ENCODE results near the gene EIPR1.

EIPR1 gene

GRCh38 chr2:3399381-3399780 lies 21.8 kb upstream of the EIPR1 start:
- no peak overlapping the region for H3K27ac ChIP-seq
- TF ChIP-seq CTCF (conservative IDR thresholded peaks at IDR 0.05), result no peak

GRCh38 chr2:3398857-3399256 lies 21.2 kb upstream of the EIPR1 start:
- H3K27ac ChIP-seq, result no peak overlapping the region
- TF ChIP-seq CTCF (conservative IDR thresholded peaks at IDR 0.05), result no peak

GRCh38 chr2:3396920-3397559 lies 19.4 kb upstream of the EIPR1 start:
- no peak for TF ChIP-seq CTCF (conservative IDR thresholded peaks at IDR 0.05)
- no peak overlapping the region for H3K27ac ChIP-seq

GRCh38 chr2:3392216-3392615 lies 14.6 kb upstream of the EIPR1 start:
- no peak for TF ChIP-seq CTCF (conservative IDR thresholded peaks at IDR 0.05)
- H3K27ac ChIP-seq, result no peak overlapping the region

- TF ChIP-seq CTCF (conservative IDR thresholded peaks at IDR 0.05), result no peak
- H3K27ac ChIP-seq, result no peak overlapping the region
Observed at GRCh38 chr2:3390041-3390440, 12.4 kb upstream of the EIPR1 start.

GRCh38 chr2:3389193-3389592 lies 11.6 kb upstream of the EIPR1 start:
- TF ChIP-seq CTCF (conservative IDR thresholded peaks at IDR 0.05), result no peak
- no peak overlapping the region for H3K27ac ChIP-seq

GRCh38 chr2:3388412-3388738 lies 10.8 kb upstream of the EIPR1 start:
- H3K27ac ChIP-seq, result no peak overlapping the region
- TF ChIP-seq CTCF (conservative IDR thresholded peaks at IDR 0.05), result no peak
